HL-60 (cell line): ENCODE measurements around the gene JAK3.

Experiments
- DNase-seq, 2 experiments: peaks; one replicate each; pipeline ENCODE4 v3.0.0-alpha.2; 2010 to 2020; ENCODE audit warnings: low read depth in 1 of 2, low spot score in 1 of 2
- H3K27ac ChIP-seq: fragments of 250-450 bp; sonication (Bioruptor Pico); replicated peaks from 2 replicates; pipeline ENCODE4 v1.5.1; 2020; ENCODE audit warnings: mild to moderate bottlenecking, moderate library complexity
- H3K27me3 ChIP-seq: fragments of 250-450 bp; sonication (Bioruptor Pico); 2 replicates; pipeline ENCODE4 v1.5.1; 2021; ENCODE audit warnings: mild to moderate bottlenecking, moderate library complexity; ENCODE audit not compliant: insufficient read depth, poor library complexity, severe bottlenecking
- H3K4me3 ChIP-seq: replicated peaks from 2 replicates; pipeline ENCODE4 v1.5.1; 2011; ENCODE audit warnings: mild to moderate bottlenecking, control low read depth, low read length; ENCODE audit not compliant: insufficient read depth
- GABPA ChIP-seq: IDR thresholded peaks from 2 replicates; pipeline ENCODE4 v1.6.1; 2012; ENCODE audit warnings: low read depth
- POLR2AphosphoS5 ChIP-seq: IDR thresholded peaks from 2 replicates; pipeline ENCODE4 v1.6.1; 2012; ENCODE audit warnings: low read depth
- REST ChIP-seq: IDR thresholded peaks from 2 replicates; pipeline ENCODE4 v1.6.1; 2012; ENCODE audit warnings: low read depth; ENCODE audit not compliant: insufficient replicate concordance
- SPI1 ChIP-seq: IDR thresholded peaks from 2 replicates; pipeline ENCODE4 v1.6.1; 2012; ENCODE audit warnings: low read depth, mild to moderate bottlenecking, borderline replicate concordance
- TF ChIP-seq, protein P1 (sequence below): IDR thresholded peaks from one replicate; pipeline ENCODE4 v1.5.1; 2011; ENCODE audit warnings: low read length, control low read depth, inconsistent platforms; ENCODE audit not compliant: insufficient read depth

Gene JAK3

DNA sequence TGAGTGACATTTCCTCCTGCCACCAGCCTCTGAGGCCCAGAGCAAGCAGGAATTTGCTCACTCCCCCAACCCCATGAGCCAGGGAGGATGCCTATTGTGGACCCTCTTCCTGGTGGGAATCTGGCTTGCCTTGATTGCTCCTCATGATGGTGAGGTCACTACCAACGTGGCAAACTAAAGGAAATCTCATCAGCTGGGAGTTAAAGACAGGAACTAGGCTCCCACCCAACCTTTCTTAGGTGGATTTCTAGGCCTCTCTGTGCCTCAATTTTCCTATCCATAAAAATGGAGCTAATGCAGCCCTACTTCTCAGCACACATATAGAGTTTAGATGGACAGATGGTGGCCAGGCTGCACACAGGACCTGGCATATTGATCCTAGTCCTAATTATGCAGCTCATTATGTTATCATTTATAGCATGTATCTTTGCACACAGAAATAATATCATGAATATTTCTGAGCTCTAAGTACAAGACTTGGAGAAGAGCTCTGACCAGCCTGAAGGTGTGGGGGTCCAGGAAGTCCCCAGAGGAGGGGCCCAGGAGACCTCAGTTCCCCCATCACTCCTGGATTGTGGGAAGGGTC, 50.9 kb downstream of the JAK3 start:
- H3K4me3 ChIP-seq: no peak overlapping the region
- TF ChIP-seq, protein P1, sequence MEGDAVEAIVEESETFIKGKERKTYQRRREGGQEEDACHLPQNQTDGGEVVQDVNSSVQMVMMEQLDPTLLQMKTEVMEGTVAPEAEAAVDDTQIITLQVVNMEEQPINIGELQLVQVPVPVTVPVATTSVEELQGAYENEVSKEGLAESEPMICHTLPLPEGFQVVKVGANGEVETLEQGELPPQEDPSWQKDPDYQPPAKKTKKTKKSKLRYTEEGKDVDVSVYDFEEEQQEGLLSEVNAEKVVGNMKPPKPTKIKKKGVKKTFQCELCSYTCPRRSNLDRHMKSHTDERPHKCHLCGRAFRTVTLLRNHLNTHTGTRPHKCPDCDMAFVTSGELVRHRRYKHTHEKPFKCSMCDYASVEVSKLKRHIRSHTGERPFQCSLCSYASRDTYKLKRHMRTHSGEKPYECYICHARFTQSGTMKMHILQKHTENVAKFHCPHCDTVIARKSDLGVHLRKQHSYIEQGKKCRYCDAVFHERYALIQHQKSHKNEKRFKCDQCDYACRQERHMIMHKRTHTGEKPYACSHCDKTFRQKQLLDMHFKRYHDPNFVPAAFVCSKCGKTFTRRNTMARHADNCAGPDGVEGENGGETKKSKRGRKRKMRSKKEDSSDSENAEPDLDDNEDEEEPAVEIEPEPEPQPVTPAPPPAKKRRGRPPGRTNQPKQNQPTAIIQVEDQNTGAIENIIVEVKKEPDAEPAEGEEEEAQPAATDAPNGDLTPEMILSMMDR: no peak
- TF ChIP-seq REST (no peak), SPI1 (no peak)
- H3K27ac ChIP-seq: no peak overlapping the region

DNA sequence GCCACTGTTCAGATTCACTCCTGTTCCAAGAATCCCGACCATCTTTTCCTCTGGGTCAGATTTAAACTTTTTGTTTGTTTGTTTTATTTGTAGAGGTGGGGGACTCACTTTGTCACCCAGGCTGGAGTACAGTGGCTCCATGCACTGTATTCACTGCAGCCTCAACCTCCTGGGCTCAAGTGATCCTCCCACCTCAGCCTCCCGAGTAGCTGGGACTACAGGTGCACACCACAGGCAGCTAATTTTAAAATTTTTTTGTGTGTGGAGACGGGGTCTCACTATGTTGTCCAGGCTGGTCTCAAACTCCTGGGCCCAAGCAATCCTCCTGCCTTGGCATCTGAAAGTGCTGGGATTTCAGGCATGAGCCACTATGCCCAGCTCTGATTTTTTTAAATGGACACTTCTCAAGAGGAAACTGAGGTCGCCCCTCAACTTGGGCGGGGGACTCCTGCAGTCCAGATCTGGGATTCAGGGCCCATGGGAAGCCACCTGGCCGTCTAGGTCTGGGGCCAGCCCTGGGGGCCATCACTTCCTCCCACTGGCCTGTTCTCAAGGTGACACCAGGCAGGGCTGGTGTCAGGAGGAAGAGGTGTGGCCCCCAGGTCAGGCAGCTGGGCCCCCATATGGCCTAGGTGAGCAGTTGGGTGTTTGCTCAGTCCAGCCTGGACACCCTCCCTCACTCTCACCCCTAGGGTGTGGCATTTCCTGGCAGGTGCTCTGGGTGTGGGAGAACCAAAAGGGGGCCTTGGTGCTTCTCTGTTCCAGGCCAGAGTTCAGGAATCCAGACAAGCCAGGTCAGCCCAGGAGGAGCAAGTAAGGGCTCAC, 51.6 kb downstream of the JAK3 start:
- no peak for TF ChIP-seq SPI1
- TF ChIP-seq, protein P1: no peak
- TF ChIP-seq GABPA: no peak
- no peak for TF ChIP-seq POLR2AphosphoS5
- TF ChIP-seq REST: no peak
- peaks cover 30% of the 10 kb centered on the region for H3K27me3 ChIP-seq
- DNase-seq: no peak
- H3K4me3 ChIP-seq: no peak overlapping the region
- H3K27ac ChIP-seq: no peak overlapping the region

More for the DNA sequence above, 50.9 kb downstream of the JAK3 start:
- H3K27me3 ChIP-seq: peaks cover 30% of the 10 kb centered on the region
- no peak for DNase-seq

DNA sequence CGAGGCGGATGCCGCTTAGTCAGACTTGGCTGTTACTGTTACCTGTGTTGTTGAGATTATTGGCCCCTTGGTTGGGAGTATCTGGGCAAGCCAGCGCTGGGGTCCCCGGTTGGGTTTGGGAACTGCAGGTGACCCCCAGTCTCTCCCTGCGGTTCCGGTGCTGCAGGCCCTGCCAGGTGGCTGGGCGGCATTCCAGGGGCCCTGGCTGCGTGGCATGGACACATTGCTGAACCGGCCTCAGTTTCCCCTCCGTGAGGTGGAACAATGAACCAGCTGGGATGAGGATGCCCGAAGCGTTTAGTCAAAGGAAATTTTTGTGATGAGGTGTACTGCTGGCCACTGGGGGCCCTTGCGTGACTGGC, 52.3 kb downstream of the JAK3 start:
- Histone ChIP-seq H3K4me3 (no peak overlapping the region), H3K27ac (no peak overlapping the region), H3K27me3 (peaks cover 30% of the 10 kb centered on the region)
- TF ChIP-seq, protein P1: no peak
- no peak for TF ChIP-seq SPI1
- no peak for TF ChIP-seq REST
- no peak for DNase-seq
